ENCODE data around the gene VAV2.

The VAV2 gene

DNA sequence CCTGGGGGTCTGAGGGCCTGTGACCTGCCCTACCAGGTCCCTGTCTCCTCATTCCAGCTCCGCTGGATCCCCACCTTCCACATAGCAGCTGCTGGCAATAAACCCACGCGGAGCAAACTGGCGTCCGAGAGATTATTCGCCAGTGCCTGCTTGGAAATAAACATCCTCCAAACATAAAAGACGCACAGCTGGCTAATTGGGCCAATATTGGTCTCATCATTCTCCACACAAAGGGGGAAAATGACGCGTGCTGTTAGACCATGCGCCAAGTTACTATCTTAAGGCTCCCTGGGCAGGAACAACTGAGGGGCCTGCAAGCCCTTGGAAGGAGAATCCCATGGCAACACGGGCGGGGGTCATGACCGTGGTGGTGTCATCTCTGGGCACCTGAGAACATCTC, 180.7 kb downstream of the VAV2 start:
- DNase-seq, result no peak

DNA sequence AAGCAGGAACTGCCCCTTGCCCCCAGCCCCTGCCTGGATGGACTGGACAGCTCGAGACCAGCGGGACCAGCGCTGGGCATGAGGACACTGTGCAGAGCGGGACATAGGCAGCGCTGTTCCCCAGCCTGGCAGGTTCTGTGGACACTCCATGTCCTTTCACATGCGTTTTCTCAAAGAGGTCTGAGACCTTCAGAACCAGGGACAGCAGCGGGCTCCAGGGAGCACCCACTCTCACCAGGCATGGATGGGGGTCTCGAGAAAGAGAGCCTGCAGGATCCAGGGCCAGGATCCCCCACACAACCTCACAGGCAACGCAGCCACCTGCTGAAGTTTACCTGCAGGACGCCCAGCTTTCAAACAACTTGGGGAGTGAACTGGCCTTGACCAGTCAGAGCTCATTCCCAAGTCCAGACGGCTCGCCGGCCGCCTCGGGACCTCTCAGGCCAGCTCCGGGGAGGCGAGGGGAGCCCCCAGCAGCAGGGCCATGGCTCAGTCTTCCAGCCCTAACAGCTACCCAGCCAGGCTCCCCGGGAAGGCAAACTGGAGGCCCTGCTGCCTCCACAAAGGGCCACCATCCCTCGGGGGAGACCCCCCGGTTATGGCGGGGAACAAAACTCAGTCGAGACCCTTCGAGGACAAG, 181.4 kb downstream of the VAV2 start:
- DNase-seq, result no peak

DNA sequence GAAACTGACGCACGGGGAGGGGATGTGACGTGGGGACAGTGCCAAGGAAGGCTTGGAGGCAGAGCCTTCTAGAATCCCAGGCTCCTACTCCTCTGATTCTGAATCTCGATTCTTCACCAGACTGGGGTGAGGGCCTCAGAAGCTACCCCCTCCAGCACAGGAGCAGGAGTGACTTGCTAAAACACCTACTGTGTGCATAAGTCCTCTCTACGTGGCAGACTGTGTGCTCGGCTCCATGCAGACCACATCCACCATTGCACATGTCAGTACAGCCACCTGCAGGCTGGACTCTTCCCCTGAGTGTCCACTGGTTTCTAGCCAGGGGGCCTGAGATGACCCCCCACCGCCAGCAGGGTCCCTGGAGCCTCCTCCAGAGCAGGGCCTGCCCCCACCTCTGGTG, 182.8 kb downstream of the VAV2 start:
- no peak for DNase-seq

DNA sequence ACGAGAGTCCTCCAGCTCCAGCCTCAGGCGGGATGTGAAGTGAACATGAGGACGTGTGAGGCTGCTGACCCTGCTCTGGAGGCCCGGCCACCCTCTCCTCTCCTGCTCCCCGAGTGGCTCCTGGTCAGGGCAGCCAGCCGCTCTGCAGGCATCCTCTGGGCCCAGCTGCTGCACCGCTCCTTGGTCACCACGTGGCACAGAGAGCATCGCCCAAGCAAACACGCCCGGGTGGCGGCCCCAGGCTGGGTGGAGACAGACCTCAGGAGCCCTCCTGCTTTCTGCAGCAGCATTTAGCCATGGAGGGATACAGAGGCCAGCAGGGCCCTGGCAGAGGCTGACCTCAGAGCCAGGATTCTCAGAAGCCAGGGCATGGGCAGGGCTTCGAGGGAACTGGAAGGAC, 184.3 kb downstream of the VAV2 start:
- DNase-seq, result no peak

DNA sequence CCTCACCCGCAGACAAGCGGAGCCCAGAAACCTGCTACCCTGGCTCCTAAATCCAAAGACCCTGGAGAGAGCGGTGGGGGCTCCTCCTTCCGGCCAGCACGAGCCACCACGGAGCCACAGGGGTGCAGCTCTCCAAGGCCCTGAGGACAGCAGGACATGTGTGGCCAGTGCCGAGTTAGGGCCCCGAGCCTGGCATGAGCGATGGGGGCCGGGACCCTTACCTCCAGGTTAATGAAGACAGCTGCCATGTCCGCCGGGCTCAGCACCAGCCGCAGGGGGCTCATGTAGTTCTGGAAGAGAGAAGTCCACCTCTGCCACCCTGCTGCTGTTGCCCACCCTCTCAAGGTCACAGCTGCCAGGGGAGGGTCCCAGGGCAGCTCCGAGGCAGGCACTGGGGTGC, 185.1 kb downstream of the VAV2 start:
- DNase-seq, result no peak

DNA sequence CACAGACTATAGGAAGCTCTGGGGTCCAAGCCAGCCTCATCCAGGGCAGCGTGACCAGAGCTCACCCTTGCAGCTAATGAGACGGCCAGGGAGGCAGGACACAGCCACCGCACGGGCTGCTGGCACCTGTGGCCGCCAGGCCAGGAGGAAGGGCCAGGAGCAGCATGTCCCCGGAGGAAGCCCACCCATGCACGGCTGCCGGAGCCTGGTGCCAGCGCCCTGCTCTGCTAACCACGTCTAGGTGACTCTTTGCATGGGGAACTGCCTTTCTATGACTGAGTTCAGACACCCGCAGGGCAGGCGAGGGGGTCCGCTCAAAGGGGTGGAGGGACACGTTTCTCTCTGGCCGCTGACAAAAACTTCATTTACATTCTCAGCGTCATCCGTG, 185.5 kb downstream of the VAV2 start:
- DNase-seq, result no peak

DNA sequence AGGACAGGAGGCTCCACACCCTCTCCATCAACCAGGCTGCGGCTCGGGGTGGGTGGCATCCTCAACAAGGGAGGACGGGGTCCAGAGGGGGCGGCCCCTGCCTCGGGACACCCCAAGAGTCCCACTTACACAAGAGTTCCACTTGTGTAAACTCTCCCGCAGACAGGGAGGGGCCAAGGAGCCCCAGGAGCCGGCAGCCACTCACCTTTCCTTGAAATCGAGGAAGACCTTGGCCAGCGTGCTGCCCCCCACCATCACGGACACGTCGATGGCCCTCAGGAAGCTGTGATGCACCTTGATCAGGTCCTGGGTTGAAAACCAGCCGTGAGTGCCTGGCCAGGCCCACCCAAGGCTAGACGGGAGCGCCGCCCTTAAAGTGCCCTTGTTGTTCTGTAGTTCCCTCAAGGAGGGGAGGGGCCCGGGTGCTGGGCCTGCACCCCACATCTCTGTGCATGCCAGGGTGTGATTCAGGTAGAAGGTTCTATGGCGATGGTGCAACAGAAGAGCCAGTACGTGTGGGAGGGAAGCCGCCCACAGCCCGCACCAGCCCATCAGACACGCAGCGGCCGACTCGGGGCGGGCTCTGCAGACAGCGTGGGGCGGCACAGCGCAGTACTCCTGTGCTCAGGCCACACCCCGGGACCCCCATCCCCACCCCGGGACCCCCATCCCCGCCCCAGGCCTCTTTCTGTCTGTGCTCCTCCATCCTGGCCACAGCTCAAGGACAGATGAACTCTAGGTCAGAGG, 186.1 kb downstream of the VAV2 start:
- DNase-seq, result no peak

DNA sequence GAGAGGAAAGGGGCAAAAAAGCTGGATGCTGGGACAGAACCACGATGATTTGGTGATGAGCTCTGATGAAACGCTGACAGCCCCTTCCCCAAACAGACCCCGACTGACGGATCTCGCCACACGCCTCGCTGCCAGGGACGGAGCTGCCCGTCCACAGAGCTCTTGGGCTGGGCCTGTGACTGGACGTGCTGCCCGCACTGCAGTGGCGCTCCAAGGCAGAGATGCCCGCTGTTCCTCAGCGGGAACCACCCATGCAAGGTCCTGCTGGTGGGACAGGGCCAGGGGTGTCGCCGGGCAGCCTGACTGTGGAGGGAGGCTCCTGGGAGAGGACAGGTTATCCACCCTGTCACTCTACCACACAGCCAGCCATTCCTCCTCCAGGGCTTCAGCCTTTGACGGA, 187.9 kb downstream of the VAV2 start:
- DNase-seq, result no peak

DNA sequence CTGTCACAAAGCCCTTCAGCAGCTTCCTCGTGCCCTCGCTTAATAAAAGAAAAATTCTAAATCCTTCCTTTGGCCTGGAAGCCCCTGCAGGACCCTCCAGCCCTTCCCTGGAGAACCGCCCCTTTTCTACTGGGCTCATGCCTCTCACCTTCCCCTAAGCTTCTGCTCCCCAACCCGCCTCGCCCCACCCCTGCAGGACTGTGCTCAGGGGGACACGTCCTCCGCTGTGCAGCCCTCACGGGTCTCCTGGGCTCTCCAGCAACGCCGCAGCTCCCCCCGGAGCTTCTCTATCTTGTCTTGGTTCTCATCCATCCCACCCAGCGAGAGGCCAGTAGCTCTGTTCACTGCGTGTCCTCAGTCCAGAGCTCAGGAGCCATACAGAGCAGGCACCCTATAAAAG, 188.4 kb downstream of the VAV2 start:
- DNase-seq, result no peak

DNA sequence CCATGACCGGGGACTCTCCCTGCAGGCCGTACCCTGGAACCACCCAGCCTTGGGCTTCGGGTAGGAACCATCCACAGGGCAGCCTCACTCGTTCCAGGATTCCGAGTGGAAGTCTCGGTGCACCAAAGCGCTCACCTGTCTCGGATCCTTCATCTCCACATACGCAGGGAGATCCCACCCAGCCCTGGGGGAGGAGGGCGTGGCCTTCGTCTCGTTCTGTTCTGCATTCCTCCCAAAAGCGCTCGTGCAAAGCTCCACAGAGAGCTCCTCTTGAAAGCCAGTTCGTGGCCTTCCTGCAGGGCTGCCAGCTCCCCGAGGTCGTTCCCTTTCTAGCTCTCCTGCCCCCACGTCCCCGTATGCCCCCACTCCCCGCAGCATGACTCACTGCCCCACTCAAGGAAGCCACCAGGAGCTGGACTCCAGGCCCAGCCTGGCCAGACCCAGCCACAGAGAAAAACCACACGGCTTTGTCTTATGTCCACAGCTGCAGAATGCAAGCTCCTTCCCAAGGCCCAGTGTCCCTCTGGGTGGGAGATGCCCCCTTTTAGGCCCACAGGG, 189.0 kb downstream of the VAV2 start:
- no peak for DNase-seq

DNA sequence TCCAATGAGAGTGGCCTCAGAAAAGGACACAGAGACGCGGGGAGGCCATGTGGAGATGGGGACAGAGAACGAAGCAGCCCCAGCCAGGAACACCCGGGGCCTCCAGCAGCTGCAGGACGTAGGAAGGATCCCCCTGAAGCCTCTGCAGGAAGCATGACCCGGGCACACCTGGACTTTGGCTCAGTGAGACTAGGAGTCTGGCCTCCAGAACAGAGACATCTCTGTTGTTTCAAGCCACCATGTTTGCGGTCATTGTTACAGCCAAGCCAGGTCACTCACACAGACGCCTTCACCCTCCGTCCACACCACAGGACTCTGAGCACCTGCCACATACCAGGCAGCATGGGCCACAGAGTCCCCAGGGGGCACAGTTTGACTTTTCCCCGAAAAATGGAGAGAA, 190.4 kb downstream of the VAV2 start:
- no peak for DNase-seq

DNA sequence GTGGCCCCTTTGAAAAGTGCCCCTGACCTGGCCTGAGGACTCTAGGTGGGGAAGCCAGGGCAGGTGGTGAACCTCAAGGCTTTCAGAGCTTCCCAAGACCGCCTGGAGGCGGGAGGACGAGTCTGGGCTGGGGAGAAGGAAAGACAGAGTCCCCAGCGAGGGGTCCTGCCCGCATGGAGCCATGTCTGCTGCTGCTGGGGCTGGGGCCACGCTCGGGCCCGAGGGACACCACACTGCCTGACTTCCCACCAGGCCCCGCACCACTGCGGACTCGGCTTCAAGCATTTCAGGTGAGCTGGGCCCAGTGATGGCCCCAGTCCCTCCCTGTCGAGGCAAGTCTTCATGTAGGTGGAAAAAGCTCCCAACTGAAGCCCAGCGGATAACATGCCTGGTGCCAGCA, 191.9 kb downstream of the VAV2 start:
- no peak for DNase-seq

DNA sequence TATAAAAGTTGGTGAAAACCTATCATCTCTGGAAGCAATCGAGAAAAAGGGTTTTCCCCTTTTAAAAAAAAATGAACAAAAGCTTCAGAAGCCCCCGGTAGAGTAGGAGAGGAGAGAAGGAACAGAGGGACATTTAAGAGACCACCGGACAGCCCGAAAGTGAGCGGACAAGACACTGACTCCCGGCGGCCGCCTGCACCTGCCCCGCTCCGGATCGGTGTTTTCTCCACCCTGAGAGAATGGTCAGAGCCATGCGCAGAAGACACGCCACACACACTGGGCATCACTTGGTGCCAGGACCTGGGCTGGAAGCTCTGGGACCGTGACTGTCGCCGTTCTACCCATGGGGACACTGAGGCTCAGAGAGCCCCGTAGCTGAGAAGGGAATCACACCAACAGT, 192.4 kb downstream of the VAV2 start:
- DNase-seq, result no peak

DNA sequence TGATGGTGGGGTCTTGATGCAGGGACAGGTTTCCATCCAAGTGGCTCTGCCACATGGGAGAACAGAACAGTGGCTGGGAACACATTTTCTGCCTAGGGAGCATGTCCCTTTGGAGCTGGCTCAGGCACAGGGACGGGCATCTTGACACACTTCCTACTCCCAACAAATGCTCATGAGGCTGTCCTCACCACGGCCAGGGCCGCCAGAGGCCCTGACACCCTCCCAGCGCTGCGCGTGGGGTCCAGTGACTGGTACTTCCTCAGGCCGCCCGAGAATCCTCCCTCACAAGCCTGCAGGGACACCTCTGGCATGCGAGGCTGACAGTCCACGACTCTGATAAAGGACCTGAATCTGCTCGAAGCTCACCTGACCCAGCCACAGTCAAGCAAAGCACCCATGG, 193.0 kb downstream of the VAV2 start:
- DNase-seq, result no peak

DNA sequence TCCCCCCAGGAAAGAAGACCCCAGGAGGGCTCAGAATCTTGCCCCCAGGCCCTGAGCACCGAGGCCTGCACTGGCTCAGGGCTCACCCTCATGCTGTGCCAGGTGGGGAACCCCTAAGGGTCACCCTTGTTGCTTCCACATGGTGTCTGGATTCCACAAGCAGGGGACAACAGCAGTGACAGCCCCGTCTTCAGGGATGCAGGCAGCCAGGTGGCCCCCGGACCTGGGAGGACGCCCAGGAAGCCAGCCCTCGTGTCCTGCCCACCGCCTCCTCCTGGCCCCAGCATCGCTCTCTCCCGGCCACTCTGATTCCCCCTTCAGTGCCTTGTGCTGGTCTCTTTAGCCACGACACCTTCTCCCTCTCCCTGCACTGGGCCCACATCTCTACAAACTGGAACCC, 194.0 kb downstream of the VAV2 start:
- no peak for DNase-seq

DNA sequence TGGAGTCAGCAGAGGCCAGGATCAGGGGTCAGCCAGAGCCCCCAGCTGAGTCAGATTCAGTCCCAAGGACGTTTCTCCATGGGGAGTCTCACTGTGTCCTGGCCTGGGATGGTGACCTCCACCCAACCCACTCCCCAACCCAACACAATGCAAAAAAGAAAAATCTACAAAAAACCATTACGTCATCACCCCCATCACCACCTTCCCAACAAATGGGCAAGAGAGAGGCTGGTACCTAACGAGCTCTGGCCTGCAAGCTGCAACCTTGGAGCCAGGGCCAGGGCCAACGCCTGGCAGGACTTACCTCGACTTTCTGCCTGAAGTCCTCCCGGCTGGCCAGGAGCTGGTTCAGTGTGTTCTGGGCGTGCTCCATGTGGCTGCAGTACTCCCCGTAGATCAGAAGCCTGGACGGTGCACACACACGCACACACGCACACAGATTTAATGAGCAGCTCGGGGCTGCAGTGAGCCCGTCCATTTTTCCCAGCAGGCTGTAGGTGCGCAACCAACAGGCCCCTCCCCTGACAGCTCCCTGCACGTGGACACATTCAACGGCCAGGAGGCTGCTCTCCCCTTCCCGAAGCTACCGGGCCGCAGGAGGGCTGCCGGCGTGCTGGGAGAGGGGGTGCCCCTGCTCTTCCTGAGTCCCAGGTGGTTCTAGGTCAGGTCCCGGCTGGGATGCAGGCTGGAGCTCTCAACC, 194.6 kb downstream of the VAV2 start:
- no peak for DNase-seq

DNA sequence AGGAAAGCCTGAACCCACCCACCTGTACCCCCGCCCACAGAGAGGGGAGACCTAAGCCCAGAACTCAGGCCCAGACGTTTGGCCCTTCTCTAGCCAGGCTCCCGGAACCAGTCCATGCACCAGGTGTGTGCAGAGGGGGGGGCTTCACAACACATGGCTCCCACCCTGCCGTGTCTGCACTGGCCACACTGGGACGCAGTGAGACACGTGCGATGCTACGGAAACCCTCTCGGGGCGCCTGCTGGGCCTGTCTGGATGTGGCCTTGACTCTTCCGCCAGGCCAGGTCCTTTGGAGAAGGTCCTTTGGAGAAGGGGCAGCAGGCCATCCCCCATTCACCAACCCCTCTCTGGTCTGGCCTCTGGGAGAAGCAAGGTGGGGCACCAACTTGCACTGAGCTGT, 195.6 kb downstream of the VAV2 start:
- no peak for DNase-seq

DNA sequence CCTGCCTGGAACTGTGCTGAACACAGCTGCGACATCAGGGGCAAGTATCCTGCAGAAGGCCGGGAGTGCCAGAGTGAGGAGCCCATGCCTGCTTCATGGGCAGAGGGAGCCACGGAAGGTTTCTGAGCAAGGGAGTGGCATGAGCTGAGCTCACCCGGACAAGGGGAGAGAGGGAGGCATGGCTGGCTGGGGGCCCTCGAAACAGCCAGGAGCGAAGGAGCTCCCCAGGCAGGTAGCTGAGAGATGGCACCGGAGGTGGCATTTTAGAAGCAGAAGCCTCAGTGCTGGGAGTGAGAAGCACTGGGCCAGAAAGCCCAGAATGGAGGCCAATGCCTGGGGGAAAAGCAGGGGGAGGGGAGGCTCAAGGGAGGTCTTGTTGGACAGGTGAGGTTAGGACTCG, 197.1 kb downstream of the VAV2 start:
- no peak for DNase-seq

DNA sequence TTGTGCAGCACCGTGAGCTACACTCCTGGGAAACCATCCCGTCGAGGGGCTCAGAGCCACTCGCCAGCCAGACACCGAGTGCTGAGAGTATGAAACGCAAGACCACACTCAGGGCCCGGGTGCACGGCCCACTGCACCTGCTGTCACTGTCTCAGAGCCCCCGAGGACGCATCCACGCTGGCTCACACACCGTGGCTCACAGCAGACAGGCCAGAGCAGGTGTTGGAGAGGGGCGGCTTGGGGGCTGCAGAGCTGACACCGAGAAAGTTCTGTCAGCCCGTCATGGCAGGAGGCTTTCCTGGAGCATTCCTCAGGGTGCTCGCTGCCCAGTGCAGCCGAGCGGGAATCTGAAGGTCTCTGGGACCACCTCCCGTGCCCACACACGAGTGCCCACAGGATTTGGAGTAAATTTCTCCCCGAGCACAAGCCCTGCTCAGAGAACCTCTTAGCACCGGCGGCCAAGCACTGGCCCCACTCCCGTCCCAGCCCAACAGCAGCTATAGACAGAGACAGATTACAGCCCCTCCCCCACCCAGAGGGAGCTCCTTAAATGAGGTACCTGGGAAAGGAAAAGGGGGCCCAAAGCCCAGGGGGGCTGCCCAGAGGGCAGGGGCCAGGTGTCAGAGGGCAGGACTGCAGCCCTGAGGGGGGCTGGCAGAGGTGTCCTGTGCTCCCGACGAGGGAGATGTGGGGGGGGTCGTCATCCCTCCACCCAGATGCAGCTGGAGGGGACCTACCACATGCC, 197.9 kb downstream of the VAV2 start:
- no peak for DNase-seq

DNA sequence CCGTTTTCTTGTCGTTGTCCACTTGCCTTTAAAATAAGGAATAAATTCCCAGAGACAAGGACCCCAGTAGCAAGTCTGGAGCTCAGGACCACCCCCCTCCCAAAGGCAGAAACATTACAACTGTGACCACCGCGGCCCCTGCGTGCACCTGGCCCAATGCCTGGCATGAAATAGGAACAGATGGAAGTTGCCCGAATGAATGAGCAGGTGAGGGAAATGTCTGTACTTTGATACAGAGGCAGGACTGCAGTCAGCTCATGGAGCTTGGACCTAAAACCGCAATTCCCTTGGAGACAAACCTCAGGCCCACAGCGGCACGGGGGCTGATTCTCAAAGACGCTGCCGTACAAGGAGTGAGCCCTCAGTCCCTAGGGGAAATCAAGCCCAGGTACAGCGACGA, 198.7 kb downstream of the VAV2 start:
- no peak for DNase-seq

DNA sequence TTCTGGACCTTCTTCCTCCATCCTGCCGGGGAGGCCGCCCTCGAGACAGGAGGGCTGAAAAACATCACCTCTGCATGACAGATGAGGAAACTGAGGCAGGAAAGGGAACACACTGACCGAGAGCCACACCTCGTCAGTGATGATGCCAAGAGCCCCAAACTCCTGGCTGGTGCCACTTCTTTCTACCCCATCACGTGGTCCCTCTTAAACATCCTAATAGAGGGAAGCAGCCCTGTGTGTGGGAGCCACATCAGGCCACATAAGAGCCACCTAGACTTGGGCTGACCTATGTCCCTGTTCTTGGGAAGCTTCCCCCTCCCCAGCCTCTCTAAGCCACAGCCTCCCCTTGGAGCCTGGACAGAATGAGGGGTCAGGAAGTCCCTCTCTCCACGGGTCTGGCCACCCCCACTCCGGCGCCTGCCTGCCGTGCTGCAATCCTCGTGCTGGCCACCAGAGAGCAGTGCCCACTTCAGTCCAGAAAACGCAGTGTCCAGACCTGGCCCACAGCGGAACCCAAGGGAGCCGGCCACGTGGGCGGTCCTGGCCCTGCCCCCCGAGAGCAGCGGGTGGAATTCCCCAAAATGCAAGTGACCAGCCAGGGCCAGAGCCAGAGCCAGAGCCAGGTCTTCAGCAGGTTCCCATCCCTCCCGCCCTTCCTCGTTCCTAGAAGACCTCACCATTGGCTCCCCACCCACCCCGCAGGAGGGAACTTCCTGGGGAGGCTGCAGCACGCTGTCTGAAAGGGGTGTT, 199.2 kb downstream of the VAV2 start:
- peak; percentile 61 for DNase-seq
